Endodermal cell (in vitro differentiated cells): ENCODE results near the gene SND1. TPM values are rescaled to one million over a fixed set of nuclear protein-coding genes. Genes with fewer than 3 reads are reported as not detected.

Source experiments
- DNase-seq: peaks from one replicate; pipeline ENCODE4 v3.0.0-alpha.2; 2017
- H3K27ac ChIP-seq: 2 replicates; pipeline ENCODE4 v1.5.1; 2013; ENCODE audit warnings: mild to moderate bottlenecking, low read depth, low read length, moderate library complexity
- H3K27me3 ChIP-seq: 2 replicates; pipeline ENCODE4 v1.6.1; 2013; ENCODE audit warnings: mild to moderate bottlenecking, low read length, moderate library complexity; ENCODE audit not compliant: insufficient read depth, control insufficient read depth, poor library complexity, severe bottlenecking
- H3K36me3 ChIP-seq: 2 replicates; pipeline ENCODE4 v1.7.0; 2013; ENCODE audit warnings: mild to moderate bottlenecking, low read length, moderate library complexity; ENCODE audit not compliant: control insufficient read depth, insufficient read depth
- H3K4me1 ChIP-seq: one replicate; pipeline ENCODE4 v1.7.0; 2013; ENCODE audit warnings: low read length; ENCODE audit not compliant: control insufficient read depth, insufficient read depth
- H3K4me3 ChIP-seq: 2 replicates; pipeline ENCODE4 v1.5.1; 2013; ENCODE audit warnings: mild to moderate bottlenecking, low read length, moderate library complexity
- H3K9ac ChIP-seq: 2 replicates; pipeline ENCODE4 v1.6.1; 2013; ENCODE audit warnings: mild to moderate bottlenecking, low read length, moderate library complexity; ENCODE audit not compliant: poor library complexity, severe bottlenecking; ENCODE audit errors: extremely low read depth
- H3K9me3 ChIP-seq: 2 replicates; pipeline ENCODE4 v1.6.1; 2013; ENCODE audit warnings: mild to moderate bottlenecking, low read length, moderate library complexity; ENCODE audit not compliant: control insufficient read depth
- H3K27ac Mint-ChIP-seq: 2 replicates; pipeline ENCODE4 v1.8.0; 2020; ENCODE audit warnings: mixed read lengths
- H3K27me3 Mint-ChIP-seq: 2 replicates; pipeline ENCODE4 v1.8.0; 2021; ENCODE audit warnings: mild to moderate bottlenecking, mixed read lengths; ENCODE audit not compliant: insufficient read depth
- H3K36me3 Mint-ChIP-seq: 2 replicates; pipeline ENCODE4 v1.8.0; 2020; ENCODE audit warnings: low read depth, mixed read lengths
- H3K4me1 Mint-ChIP-seq: 2 replicates; pipeline ENCODE4 v1.8.0; 2020; ENCODE audit warnings: mixed read lengths
- H3K4me3 Mint-ChIP-seq: 2 replicates; pipeline ENCODE4 v1.8.0; 2020; ENCODE audit warnings: mild to moderate bottlenecking, moderate library complexity, mixed read lengths
- H3K9me3 Mint-ChIP-seq: 2 replicates; pipeline ENCODE4 v1.8.0; 2020; ENCODE audit warnings: mild to moderate bottlenecking, mixed read lengths
- CTCF ChIP-seq: fragments of 200-600 bp; sonication (generic); conservative IDR thresholded peaks from 2 replicates; pipeline ENCODE4 v1.5.0; 2021; ENCODE audit warnings: antibody characterized with exemption, mild to moderate bottlenecking
- WGBS, 2 experiments: methylation state at CpG; one replicate each; pipeline versions ENCODE4 v1.1.5 to v1.1.7; 2013; ENCODE audit warnings: missing lambda C conversion rate in 2 of 2, mixed read lengths in 1 of 2; ENCODE audit not compliant: insufficient coverage in 1 of 2, insufficient read length in 1 of 2; 5-methylcytosine and 5-hydroxymethylcytosine counted together
- total RNA-seq, 2 donors: library from RNA; stranded (reverse); fragmentation: NEBNext Ultra II Directional in 1 of 2; extraction: Animal tissue kit (Norgen Biotek cat#: 25700) in 1 of 2; gene quantifications; 2 replicates in 1 of 2; 3 replicates in 1 of 2; pipeline ENCODE4 v1.2.1, GENCODE V29; 2021

The SND1 gene
- total RNA-seq, 2 donors from 2014 or later: 240 to 267 TPM

- Histone ChIP-seq H3K9ac (no peak overlapping the region), H3K36me3 (peaks cover 27% of the 10 kb centered on the region), H3K9me3 (no peaks in the 10 kb centered on the region), H3K27me3 (no peaks in the 10 kb centered on the region), H3K27ac (no peak overlapping the region), H3K4me3 (no peak overlapping the region), H3K4me1 (peaks cover 5% of the 10 kb centered on the region)
- Mint-ChIP-seq H3K27me3 (no peaks in the 10 kb centered on the region), H3K4me3 (no peak overlapping the region), H3K27ac (no peak overlapping the region), H3K9me3 (no peaks in the 10 kb centered on the region), H3K4me1 (peaks cover 54% of the 10 kb centered on the region), H3K36me3 (peaks cover 17% of the 10 kb centered on the region)
- TF ChIP-seq CTCF: no peak
- WGBS, 2 experiments: 95 to 100% methylated on average over 1 to 4 of the region's 4 CpGs
- no peak for DNase-seq
Observed at GRCh38 chr7:127813991-127814541, 162.1 kb downstream of the SND1 start.

- Histone ChIP-seq H3K36me3 (peaks cover 14% of the 10 kb centered on the region), H3K27me3 (no peaks in the 10 kb centered on the region), H3K9me3 (no peaks in the 10 kb centered on the region), H3K4me3 (no peak overlapping the region), H3K9ac (no peak overlapping the region), H3K27ac (no peak overlapping the region), H3K4me1 (peaks cover 11% of the 10 kb centered on the region)
- H3K4me1 Mint-ChIP-seq: peaks cover 68% of the 10 kb centered on the region
- no peak overlapping the region for H3K27ac Mint-ChIP-seq
- TF ChIP-seq CTCF: no peak
- no peak for DNase-seq
- no peak overlapping the region for H3K4me3 Mint-ChIP-seq
- H3K9me3 Mint-ChIP-seq: no peaks in the 10 kb centered on the region
- WGBS, 2 experiments: 90% methylated on average over 3 of the region's 3 CpGs; no CpG with 5 or more reads in 1 of the 2 experiments
- H3K36me3 Mint-ChIP-seq: peaks cover 7% of the 10 kb centered on the region
- no peaks in the 10 kb centered on the region for H3K27me3 Mint-ChIP-seq
Observed at GRCh38 chr7:127815631-127816145, 163.7 kb downstream of the SND1 start.

GRCh38 chr7:127816354-127817190, 164.6 kb downstream of the SND1 start:
- Mint-ChIP-seq H3K27ac (no peak overlapping the region), H3K36me3 (peaks cover 7% of the 10 kb centered on the region), H3K9me3 (no peaks in the 10 kb centered on the region), H3K4me1 (peaks cover 68% of the 10 kb centered on the region), H3K4me3 (no peak overlapping the region), H3K27me3 (no peaks in the 10 kb centered on the region)
- DNase-seq: no peak
- no peaks in the 10 kb centered on the region for H3K27me3 ChIP-seq
- no peak for TF ChIP-seq CTCF
- H3K4me1 ChIP-seq: peaks cover 11% of the 10 kb centered on the region
- WGBS, 2 experiments: 82 to 91% methylated on average over 2 to 5 of the region's 5 CpGs
- H3K36me3 ChIP-seq: peaks cover 14% of the 10 kb centered on the region
- no peak overlapping the region for H3K27ac ChIP-seq
- H3K9ac ChIP-seq: no peak overlapping the region
- no peaks in the 10 kb centered on the region for H3K9me3 ChIP-seq
- no peak overlapping the region for H3K4me3 ChIP-seq
